ENCODE measurements around the gene HYI.
"Not testable (repeated sequence)": the region's sequence is repeated elsewhere in the genome, so short reads cannot be mapped to it uniquely, and the experiment has no call there.

Gene HYI

DNA sequence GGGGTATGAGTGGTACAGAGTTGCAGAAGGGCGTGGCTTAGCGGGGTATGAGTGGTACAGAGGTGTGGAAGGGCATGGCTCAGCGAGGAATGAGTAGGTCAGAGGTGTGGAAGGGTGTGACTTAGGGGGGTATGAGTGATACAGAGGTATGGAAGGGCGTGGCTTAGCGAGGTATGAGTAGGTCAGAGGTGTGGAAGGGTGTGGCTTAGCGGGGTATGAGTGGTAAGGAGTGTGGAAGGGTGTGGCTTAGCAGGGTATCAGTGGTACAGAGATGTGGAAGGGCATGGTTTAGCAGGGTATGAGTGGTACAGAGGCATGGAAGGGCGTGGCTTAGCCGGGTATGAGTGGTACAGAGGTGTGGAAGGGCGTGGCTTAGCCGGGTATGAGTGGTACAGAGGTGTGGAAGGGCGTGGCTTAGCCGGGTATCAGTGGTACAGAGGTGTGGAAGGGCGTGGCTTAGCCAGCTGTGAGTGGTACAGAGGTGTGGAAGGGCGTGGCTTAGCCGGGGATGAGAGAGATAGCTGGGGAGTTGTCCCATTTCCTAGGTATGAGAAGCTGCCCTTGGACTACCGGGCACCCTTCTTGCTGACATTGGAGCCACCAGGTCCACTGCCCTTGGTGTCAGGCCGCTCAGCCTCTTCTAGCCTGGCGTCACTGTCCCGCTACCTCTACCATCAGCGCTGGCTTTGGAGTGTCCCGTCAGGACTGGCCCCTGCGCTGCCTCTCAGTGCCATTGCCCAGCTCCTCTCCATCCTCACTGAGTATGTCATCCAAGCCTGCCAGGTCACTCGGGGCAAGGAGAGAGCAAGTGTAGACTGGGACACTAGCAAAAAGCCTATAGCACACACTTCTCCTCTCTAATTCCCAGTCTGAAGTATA is 29.8 kb downstream of the HYI start:
- 95% methylated on average over 23 of the region's 23 CpGs for WGBS
- Histone ChIP-seq H3K4me3 (ENCODE audit: low read length) (no peak overlapping the region), H3K9me3 (ENCODE audit: insufficient read depth, low read depth, low read length) (no peaks in the 10 kb centered on the region), H3K9ac (ENCODE audit: low read depth, low read length) (no peak overlapping the region), H3K27ac (ENCODE audit: low read depth, low read length) (no peak overlapping the region), H3K36me3 (ENCODE audit: insufficient read depth, low read length) (peaks cover 83% of the 10 kb centered on the region), H3K27me3 (ENCODE audit: insufficient read depth, low read length) (no peaks in the 10 kb centered on the region), H3K4me1 (ENCODE audit: insufficient read depth, low read length) (no peaks in the 10 kb centered on the region)

- Histone ChIP-seq H3K4me1 (ENCODE audit: insufficient read depth, low read length) (no peaks in the 10 kb centered on the region), H3K9me3 (ENCODE audit: insufficient read depth, low read depth, low read length) (no peaks in the 10 kb centered on the region), H3K36me3 (ENCODE audit: insufficient read depth, low read length) (peaks cover 78% of the 10 kb centered on the region), H3K27ac (ENCODE audit: low read depth, low read length) (no peak overlapping the region), H3K9ac (ENCODE audit: low read depth, low read length) (no peak overlapping the region), H3K4me3 (ENCODE audit: low read length) (no peak overlapping the region), H3K27me3 (ENCODE audit: insufficient read depth, low read length) (no peaks in the 10 kb centered on the region)
- WGBS = 94% methylated on average over 16 of the region's 16 CpGs
These were observed 30.6 kb downstream of the HYI start for GRCh38 chr1:43422995-43423671.

DNA sequence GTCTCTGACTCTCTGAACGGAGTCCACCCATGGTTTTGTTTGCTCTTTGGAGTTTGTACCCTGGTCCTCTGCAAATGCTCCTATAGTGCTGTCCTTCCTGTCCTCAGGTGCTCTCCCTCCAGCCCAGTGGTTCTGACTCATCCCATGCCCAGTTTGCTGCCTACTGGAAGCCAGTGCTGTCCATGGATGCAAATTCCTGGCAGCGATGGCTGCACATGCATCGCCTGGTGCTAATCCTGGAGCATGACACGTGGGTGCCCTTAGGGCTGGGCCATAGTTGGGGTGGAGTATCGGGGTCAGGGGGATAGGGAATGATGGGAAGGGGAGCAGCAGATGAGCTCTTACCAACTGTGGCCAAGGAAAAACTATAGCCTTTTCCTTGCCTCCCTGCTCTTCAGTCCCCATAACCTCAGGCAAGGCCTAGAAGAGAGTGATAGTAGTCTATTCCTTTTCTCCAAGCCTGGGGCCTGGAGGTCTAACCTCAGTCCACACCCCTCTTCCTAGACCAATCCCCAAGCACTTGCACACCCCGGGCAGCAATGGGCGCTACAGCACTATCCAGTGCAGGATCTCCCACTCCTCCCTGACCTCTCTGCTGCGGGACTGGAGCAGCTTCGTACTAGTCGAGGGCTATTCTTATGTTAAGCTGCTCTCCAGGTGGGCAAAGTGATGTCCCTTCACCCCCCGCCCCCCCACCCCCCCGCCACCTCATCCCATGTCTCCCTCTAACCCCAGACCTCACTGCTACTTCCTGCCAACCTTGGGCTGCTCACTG is 31.6 kb downstream of the HYI start:
- H3K36me3 ChIP-seq (ENCODE audit: insufficient read depth, low read length) = peaks cover 77% of the 10 kb centered on the region
- H3K9me3 ChIP-seq (ENCODE audit: insufficient read depth, low read depth, low read length) = no peaks in the 10 kb centered on the region

GRCh38 chr1:43421396-43421795 is 32.3 kb downstream of the HYI start:
- no peak overlapping the region for H3K27ac ChIP-seq (ENCODE audit: low read depth, low read length)
- H3K4me3 ChIP-seq (ENCODE audit: low read length) = no peak overlapping the region
- WGBS = 93% methylated on average over 6 of the region's 6 CpGs
- no peaks in the 10 kb centered on the region for H3K4me1 ChIP-seq (ENCODE audit: insufficient read depth, low read length)
- no peaks in the 10 kb centered on the region for H3K27me3 ChIP-seq (ENCODE audit: insufficient read depth, low read length)
- H3K9ac ChIP-seq (ENCODE audit: low read depth, low read length) = no peak overlapping the region
- peaks cover 77% of the 10 kb centered on the region for H3K36me3 ChIP-seq (ENCODE audit: insufficient read depth, low read length)
- H3K9me3 ChIP-seq (ENCODE audit: insufficient read depth, low read depth, low read length) = no peaks in the 10 kb centered on the region

More for the DNA sequence above, 31.6 kb downstream of the HYI start:
- Histone ChIP-seq H3K4me1 (ENCODE audit: insufficient read depth, low read length) (no peaks in the 10 kb centered on the region), H3K27me3 (ENCODE audit: insufficient read depth, low read length) (no peaks in the 10 kb centered on the region), H3K27ac (ENCODE audit: low read depth, low read length) (no peak overlapping the region), H3K9ac (ENCODE audit: low read depth, low read length) (no peak overlapping the region), H3K4me3 (ENCODE audit: low read length) (no peak overlapping the region)
- WGBS = 65% methylated on average over 11 of the region's 12 CpGs

DNA sequence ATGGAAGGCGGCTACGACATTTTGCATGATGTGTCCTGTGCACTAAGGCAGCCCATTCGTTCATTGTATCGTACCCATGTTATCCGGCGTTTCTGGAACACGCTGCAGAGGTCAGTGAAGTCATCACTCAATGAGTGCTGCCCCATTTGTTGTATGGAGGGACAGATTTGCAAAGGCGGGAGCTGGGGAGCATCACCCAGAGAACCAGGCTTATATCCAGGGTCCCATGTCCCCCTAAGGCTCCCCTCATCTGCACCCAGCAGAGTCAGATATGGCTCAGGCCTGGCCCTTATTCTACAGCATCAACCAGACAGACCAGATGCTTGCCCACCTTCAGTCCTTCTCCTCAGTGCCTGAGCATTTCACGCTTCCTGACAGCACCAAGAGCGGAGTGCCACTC is 32.9 kb downstream of the HYI start:
- Histone ChIP-seq H3K4me1 (ENCODE audit: insufficient read depth, low read length) (no peaks in the 10 kb centered on the region), H3K4me3 (ENCODE audit: low read length) (no peak overlapping the region), H3K27ac (ENCODE audit: low read depth, low read length) (no peak overlapping the region), H3K9ac (ENCODE audit: low read depth, low read length) (no peak overlapping the region), H3K27me3 (ENCODE audit: insufficient read depth, low read length) (no peaks in the 10 kb centered on the region), H3K36me3 (ENCODE audit: insufficient read depth, low read length) (peaks cover 74% of the 10 kb centered on the region), H3K9me3 (ENCODE audit: insufficient read depth, low read depth, low read length) (no peaks in the 10 kb centered on the region)
- WGBS = 97% methylated on average over 10 of the region's 10 CpGs

DNA sequence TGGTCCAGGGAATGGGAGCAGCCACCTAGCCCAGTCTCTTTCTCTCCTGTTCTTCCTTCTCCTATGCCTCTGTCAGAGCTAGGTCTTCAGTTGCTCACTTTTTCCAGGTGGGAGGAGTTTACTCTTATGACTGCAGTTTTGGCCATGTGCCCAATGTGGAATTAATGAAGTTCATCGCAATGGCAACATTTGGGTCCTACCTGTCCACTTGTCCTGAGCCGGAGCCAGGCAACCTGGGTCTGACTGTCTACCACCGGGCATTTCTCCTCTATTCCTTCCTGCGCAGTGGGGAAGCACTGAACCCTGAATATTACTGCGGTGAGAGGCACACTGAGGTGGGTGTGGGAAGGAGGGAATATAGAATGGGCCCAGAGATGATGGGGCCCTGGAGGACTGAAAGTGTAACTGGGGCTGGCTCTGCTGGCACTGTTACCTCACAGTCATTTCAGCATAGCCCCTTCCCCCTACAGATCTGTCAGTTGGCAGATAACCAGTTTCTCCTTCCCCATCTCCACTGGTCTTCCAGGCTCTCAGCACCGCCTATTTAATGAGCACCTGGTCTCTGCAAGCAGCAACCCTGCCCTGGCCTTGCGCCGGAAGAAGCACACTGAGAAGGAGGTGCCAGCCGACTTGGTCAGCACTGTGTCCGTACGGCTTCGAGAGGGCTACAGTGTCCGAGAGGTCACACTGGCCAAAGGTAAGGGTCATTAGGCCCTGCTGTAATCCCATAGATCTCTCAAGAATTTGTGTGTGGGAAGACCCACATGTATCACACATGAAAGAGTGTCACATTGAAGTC is 33.9 kb downstream of the HYI start:
- Histone ChIP-seq H3K27me3 (ENCODE audit: insufficient read depth, low read length) (no peaks in the 10 kb centered on the region), H3K9me3 (ENCODE audit: insufficient read depth, low read depth, low read length) (no peaks in the 10 kb centered on the region), H3K4me3 (ENCODE audit: low read length) (no peak overlapping the region), H3K4me1 (ENCODE audit: insufficient read depth, low read length) (no peaks in the 10 kb centered on the region), H3K27ac (ENCODE audit: low read depth, low read length) (no peak overlapping the region), H3K36me3 (ENCODE audit: insufficient read depth, low read length) (peaks cover 64% of the 10 kb centered on the region), H3K9ac (ENCODE audit: low read depth, low read length) (no peak overlapping the region)
- WGBS = 95% methylated on average over 13 of the region's 13 CpGs

- no peaks in the 10 kb centered on the region for H3K9me3 ChIP-seq (ENCODE audit: insufficient read depth, low read depth, low read length)
- H3K36me3 ChIP-seq (ENCODE audit: insufficient read depth, low read length) = peaks cover 56% of the 10 kb centered on the region
- no peak overlapping the region for H3K9ac ChIP-seq (ENCODE audit: low read depth, low read length)
- H3K27ac ChIP-seq (ENCODE audit: low read depth, low read length) = no peak overlapping the region
- WGBS = 90% methylated on average over 4 of the region's 4 CpGs
- no peaks in the 10 kb centered on the region for H3K4me1 ChIP-seq (ENCODE audit: insufficient read depth, low read length)
- H3K4me3 ChIP-seq (ENCODE audit: low read length) = no peak overlapping the region
- H3K27me3 ChIP-seq (ENCODE audit: insufficient read depth, low read length) = no peaks in the 10 kb centered on the region
These were observed 34.9 kb downstream of the HYI start for GRCh38 chr1:43418858-43419257.

GRCh38 chr1:43415901-43416300 is 37.8 kb downstream of the HYI start:
- no peaks in the 10 kb centered on the region for H3K9me3 ChIP-seq (ENCODE audit: insufficient read depth, low read depth, low read length)
- H3K27me3 ChIP-seq (ENCODE audit: insufficient read depth, low read length) = no peaks in the 10 kb centered on the region
- peaks cover 40% of the 10 kb centered on the region for H3K36me3 ChIP-seq (ENCODE audit: insufficient read depth, low read length)
- no peak overlapping the region for H3K4me3 ChIP-seq (ENCODE audit: low read length)
- H3K9ac ChIP-seq (ENCODE audit: low read depth, low read length) = no peak overlapping the region
- 92% methylated on average over 5 of the region's 5 CpGs for WGBS
- no peak overlapping the region for H3K27ac ChIP-seq (ENCODE audit: low read depth, low read length)
- H3K4me1 ChIP-seq (ENCODE audit: insufficient read depth, low read length) = no peaks in the 10 kb centered on the region

DNA sequence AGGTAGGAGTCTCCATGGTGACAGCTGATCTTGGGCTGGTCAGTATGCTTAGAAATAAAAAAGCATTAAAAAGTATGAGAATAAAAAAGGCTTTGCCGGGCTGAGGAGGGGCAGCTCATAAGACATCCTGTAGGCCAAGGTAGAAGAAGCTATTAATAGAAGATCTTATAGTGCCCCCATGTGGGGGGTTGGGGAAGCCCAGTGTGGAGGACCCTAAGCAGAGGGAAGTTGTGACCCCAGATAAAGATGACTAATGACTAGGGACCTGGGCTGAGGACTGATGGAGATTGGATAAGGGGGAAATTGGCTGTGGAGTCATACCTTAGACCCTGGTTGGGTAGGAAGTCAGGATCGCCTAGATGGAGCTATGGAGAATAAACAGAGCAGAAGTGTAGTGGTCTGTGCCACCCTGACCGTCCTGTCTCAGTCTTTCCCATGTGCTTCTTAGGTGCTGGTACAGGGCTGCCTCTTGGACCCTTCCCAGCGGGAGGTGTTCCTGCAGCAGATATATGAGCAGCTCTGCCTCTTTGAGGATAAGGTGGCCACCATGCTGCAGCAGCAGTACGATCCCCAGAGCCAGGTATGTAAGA is 39.0 kb downstream of the HYI start:
- no peaks in the 10 kb centered on the region for H3K27me3 ChIP-seq (ENCODE audit: insufficient read depth, low read length)
- H3K36me3 ChIP-seq (ENCODE audit: insufficient read depth, low read length) = peaks cover 29% of the 10 kb centered on the region
- no peaks in the 10 kb centered on the region for H3K9me3 ChIP-seq (ENCODE audit: insufficient read depth, low read depth, low read length)
- H3K4me1 ChIP-seq (ENCODE audit: insufficient read depth, low read length) = no peaks in the 10 kb centered on the region
- no peak overlapping the region for H3K27ac ChIP-seq (ENCODE audit: low read depth, low read length)
- 86% methylated on average over 5 of the region's 5 CpGs for WGBS
- no peak overlapping the region for H3K4me3 ChIP-seq (ENCODE audit: low read length)
- H3K9ac ChIP-seq (ENCODE audit: low read depth, low read length) = no peak overlapping the region

- H3K36me3 ChIP-seq (ENCODE audit: insufficient read depth, low read length) = peaks cover 27% of the 10 kb centered on the region
These were observed 40.3 kb downstream of the HYI start for GRCh38 chr1:43413426-43413825.

More at GRCh38 chr1:43413426-43413825, 40.3 kb downstream of the HYI start:
- 95% methylated on average over 1 of the region's 1 CpG for whole genome bisulfite sequencing
- not testable (repeated sequence) for H3K9ac ChIP-seq (ENCODE audit: low read depth, low read length); H3K9me3 ChIP-seq (ENCODE audit: insufficient read depth, low read depth, low read length); H3K4me1 ChIP-seq (ENCODE audit: insufficient read depth, low read length); H3K4me3 ChIP-seq (ENCODE audit: low read length); H3K27ac ChIP-seq (ENCODE audit: low read depth, low read length); H3K27me3 ChIP-seq (ENCODE audit: insufficient read depth, low read length)
